ENCODE results near the gene FKTN.
"Not testable (repeated sequence)": the region's sequence is repeated elsewhere in the genome, so short reads cannot be mapped to it uniquely, and the experiment has no call there.

Gene FKTN

DNA sequence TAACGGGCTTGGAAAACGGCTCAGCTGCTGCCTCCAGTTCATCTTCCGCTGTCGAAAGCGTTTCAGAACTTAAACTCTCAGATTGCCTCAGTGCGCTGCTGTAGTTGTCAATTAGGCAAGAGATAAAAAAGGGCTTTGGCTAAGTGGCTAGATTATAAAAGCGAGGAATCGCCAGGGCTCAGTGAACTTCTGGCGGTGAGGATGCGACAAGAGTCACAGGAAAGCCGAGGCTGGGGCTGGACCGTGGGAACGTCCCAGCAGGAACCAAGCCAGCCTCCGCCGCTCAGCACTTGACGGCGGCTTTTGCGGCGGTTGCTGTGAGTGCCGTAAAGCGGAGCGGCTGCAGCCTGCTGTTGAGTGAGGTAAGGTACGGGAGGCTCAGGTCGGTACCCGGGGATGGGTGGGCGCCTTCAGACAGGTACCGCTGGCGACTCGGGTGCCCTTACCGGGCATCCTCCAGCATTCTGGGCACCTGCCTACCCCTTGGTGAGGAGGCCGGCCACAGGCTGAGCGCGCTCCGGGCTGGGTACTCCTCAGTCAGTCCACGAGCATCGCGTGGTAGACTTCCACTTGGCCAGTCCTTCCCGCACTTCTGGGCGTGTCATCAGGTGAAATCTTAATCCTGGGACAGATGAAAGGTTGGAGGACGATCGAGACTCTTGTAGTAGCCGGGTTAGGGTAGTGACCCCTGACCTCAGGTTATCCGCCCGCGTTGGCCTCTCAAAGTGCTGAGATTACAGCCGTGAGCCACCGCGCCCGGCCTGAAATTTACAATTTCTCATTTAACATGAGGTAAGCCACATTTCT is at the start of gene FKTN:
FKTN (plus strand) TSS at position 328 of the 807 bp plus-strand sequence. CDS start 16,902 bp downstream, outside the sequence.
- H3K4me3 ChIP-seq (ENCODE audit: low read depth, low read length): peak within 1 kb of the TSS; percentile 90
- TF ChIP-seq, protein P1, sequence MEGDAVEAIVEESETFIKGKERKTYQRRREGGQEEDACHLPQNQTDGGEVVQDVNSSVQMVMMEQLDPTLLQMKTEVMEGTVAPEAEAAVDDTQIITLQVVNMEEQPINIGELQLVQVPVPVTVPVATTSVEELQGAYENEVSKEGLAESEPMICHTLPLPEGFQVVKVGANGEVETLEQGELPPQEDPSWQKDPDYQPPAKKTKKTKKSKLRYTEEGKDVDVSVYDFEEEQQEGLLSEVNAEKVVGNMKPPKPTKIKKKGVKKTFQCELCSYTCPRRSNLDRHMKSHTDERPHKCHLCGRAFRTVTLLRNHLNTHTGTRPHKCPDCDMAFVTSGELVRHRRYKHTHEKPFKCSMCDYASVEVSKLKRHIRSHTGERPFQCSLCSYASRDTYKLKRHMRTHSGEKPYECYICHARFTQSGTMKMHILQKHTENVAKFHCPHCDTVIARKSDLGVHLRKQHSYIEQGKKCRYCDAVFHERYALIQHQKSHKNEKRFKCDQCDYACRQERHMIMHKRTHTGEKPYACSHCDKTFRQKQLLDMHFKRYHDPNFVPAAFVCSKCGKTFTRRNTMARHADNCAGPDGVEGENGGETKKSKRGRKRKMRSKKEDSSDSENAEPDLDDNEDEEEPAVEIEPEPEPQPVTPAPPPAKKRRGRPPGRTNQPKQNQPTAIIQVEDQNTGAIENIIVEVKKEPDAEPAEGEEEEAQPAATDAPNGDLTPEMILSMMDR (IDR thresholded peaks at IDR 0.05; ENCODE audit: low read depth, low read length): no peak

DNA sequence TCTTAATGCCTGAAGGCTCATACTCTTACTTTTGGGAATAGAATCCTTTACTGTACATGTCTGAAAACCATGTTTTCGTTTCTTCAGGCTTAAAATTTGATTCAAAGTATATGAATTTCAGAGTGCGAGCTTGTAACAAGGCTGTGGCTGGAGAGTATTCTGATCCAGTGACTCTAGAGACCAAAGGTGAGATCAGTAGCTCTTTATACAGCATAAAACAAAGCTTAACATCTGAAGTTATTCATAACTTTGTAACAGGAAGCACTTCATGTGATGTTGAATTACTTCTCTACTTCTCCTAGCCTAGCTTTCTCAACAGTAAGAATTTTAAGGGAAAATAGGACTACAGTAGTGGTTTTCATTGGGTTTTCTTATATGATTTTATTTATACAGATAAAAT is 49.4 kb upstream of the FKTN start:
- TF ChIP-seq, protein P1 (IDR thresholded peaks at IDR 0.05; ENCODE audit: low read depth, low read length): no peak
- no peak overlapping the region for H3K4me3 ChIP-seq (ENCODE audit: low read depth, low read length)

DNA sequence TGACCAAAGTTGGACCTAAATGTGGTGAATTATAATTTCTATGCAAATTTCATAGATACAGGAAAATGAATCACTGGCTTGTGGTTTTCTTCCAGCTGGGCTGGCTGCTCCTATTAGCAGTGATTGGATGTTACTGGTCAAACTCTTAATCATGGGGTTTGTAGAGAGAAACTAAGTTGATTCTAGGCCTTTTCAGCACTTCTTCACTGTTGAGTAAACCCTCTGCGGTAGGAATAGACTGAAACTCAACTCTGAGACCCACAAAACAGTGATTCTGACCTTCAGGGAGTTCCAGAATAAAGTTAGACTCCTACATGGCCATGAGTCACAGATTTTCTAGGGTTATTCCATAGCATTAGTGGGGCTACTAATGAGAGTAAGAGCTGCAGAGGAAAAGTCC is 47.9 kb upstream of the FKTN start:
- TF ChIP-seq, protein P1 (IDR thresholded peaks at IDR 0.05; ENCODE audit: low read depth, low read length): no peak
- H3K4me3 ChIP-seq (ENCODE audit: low read depth, low read length): no peak overlapping the region

DNA sequence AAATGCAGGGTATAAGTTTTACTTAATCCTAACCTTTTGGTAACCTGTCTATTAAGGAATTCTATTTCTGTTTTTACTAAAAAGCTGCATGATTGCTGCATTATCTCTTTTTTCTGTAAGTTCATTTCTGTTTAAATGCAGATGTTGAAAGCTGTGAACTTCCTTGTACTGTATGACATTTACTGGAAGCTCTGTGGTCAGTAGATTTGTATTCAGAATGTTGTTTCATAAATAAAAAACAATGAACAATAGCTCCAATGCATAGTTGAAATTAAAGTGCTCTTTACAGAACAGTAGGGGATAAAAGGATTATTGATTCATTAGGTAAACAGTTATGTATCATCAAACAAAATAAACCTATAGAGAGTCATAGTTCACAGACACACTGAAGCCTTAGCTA is 46.5 kb upstream of the FKTN start:
- H3K4me3 ChIP-seq (ENCODE audit: low read depth, low read length): no peak overlapping the region

DNA sequence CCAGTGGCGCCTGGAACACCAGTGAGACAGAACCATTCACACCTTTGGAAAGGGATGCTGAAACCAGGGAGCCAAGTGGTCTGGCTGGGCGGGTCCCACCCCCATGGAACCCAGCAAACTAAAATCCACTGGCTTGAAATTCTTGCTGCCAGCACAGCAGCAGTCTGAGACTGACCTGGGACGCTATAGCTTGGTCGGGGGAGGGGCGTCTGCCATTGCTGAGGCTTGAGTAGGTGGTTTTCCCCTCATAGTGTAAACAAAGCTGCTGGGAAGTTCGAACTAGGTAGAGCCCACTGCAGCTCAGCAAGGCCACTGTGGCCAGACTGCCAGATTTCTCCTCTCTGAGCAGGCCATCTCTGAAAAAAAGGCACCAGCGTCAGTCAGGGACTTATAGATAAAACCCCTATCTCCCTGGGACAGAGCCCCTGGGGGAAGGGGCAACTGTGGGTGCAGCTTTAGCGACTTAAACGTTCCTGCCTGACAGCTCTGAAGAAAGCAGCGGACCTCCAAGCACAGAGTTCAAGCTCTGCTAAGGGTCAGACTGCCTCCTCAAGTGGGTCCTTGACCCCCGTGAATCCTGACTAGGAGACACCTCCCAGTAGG is 42.0 kb upstream of the FKTN start:
- H3K4me3 ChIP-seq (ENCODE audit: low read depth, low read length): no peak overlapping the region
- TF ChIP-seq, protein P1 (IDR thresholded peaks at IDR 0.05; ENCODE audit: low read depth, low read length): no peak

More for the DNA sequence above, 46.5 kb upstream of the FKTN start:
- TF ChIP-seq, protein P1 (IDR thresholded peaks at IDR 0.05; ENCODE audit: low read depth, low read length): no peak

DNA sequence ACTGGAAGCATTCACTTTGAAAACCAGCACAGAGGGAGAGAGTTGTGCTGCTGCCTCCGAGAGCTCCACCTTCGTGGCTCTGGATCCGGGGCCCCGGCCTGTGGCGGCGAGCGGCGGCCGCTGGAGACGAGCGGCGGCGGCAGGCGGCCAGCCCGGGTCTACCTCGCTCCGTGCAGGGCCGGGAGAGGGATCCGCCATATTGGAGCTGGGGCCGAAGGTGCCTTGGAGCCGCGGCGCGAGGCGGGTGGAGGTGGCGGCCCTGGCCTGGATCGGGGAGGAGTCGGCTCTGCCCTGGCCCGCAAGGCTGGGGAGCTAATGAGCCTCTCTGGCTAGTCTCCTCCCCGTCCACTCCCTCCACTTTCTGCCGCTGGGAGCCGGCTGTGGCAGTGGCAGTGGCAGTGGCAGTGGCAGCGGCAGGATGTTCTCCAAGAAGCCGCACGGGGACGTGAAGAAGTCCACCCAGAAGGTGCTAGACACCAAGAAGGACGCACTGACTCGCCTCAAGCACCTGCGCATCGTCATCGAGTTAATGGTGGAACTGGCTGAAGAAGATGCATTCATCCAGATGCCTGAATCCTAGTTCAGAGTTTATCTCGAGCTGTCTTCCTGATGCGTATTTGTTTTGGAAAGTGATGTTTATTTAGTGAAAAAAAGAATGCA is 38.1 kb upstream of the FKTN start:
- peak overlapping the region; percentile 42 for H3K4me3 ChIP-seq (ENCODE audit: low read depth, low read length)

DNA sequence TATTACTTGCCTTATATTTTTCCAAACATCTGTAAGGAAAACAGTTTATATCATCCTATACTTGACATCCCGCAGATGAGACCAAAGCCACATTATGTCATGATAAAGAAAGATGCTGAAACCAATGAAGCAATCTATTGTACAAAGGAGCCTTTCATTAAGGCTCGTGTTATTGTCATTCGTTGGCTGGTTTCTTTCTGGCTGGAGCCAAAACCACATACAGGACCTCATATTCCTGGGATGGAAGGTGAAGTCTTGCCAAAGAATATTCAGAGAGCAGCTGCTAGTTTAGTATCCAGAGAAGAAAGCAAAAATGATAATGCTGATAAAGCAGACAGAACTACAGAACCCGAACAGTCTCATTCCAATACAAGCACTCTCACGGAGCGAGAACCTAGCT is 36.9 kb upstream of the FKTN start:
- not testable (repeated sequence) for H3K4me3 ChIP-seq (ENCODE audit: low read depth, low read length)

DNA sequence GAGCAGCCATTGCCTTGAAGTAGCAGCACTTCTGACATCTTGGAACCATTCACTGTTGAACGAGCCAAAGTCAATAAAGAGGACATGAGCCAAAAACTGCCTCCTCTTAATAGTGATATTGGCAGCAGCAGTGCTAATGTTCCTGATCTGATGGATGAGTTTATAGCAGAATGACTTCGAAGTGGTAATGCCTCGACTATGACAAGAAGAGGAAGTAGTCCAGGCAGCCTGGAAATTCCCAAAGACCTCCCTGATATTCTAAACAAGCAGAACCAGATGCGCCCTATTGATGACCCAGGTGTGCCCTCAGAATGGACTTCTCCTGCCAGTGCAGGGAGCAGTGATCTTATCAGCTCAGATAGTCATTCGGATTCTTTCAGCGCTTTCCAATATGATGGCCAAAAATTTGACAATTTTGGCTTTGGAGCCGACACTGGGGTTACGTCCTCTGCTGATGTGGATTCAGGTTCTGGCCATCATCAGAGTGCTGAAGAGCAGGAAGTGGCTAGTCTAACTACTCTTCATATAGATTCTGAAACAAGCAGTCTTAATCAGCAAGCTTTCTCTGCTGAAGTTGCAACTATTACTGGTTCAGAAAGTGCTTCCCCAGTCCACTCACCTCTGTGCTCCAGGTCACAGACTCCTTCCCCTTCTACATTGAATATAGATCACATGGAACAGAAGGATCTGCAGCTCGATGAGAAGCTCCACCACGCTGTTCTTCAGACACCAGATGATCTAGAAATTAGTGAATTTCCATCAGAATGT is 35.1 kb upstream of the FKTN start:
- not testable (repeated sequence) for H3K4me3 ChIP-seq (ENCODE audit: low read depth, low read length)
